A375 (cell line): Measurements from ENCODE around the gene DPPA5. TPM values are rescaled to one million over a fixed set of nuclear protein-coding genes. Genes with fewer than 3 reads are reported as not detected.

Source experiments
- small RNA-seq: library from RNA; depleted of rRNA; stranded (forward); fragments of <200 nt; gene quantifications from one replicate; pipeline ENCODE3, GENCODE V24; 2014
- total RNA-seq: library from RNA; depleted of rRNA; stranded (reverse); fragments of >200 nt; shearing (Covaris generic); gene quantifications from 2 replicates; pipeline ENCODE4 v1.2.3, GENCODE V29; 2014; rRNA removed

The DPPA5 gene
- total RNA-seq = not detected in 2 replicates

GRCh38 chr6:73353636-73354593, at the start of gene DPPA5:
TSS of gene DPPA5 (minus strand) at chr6:73354276. CDS start at chr6:73354225, 51 bp downstream.

GRCh38 chr6:73394577-73395354, 40.7 kb upstream of the DPPA5 start, which contains the start of gene DDX43:
TSS of gene DDX43 (plus strand) at chr6:73394828. CDS start at chr6:73394906, 78 bp downstream.

GRCh38 chr6:73369563-73369962, 15.5 kb upstream of the DPPA5 start, which contains the start of gene OOEP:
TSS of gene OOEP (minus strand) at chr6:73369897. CDS start at chr6:73369792, 105 bp downstream.

GRCh38 chr6:73362358-73362757, 8.3 kb upstream of the DPPA5 start, which contains the start of gene KHDC3L:
TSS of gene KHDC3L (plus strand) at chr6:73362658. CDS start at chr6:73362730, 72 bp downstream.

Small RNA genes lying within 50 kb of the gene (small RNA-seq; reads per million reads assigned to genes)
- gene RPL39P3 = 2.2 reads per million, percentile 75 among the genes with 10 or more reads in this experiment

Other genes starting within 250 kb of the DPPA5 start
- gene KHDC1L, start 128.8 kb downstream of the DPPA5 start, total RNA-seq = not detected in 2 replicates
- gene KHDC1, start 91.1 kb downstream of the DPPA5 start, total RNA-seq = not detected in 2 replicates
- gene KHDC3L, start 8.4 kb upstream of the DPPA5 start, total RNA-seq = not detected in 2 replicates
- gene OOEP, start 15.6 kb upstream of the DPPA5 start, total RNA-seq = not detected in 2 replicates
- not detected in 2 replicates for gene DDX43, start 40.6 kb upstream of the DPPA5 start, total RNA-seq
- 0.03 TPM in 1 of 2 replicates, not detected in the other for gene CGAS, start 98.0 kb upstream of the DPPA5 start, total RNA-seq
- gene MTO1, start 107.5 kb upstream of the DPPA5 start, total RNA-seq = 19.1 and 26.3 TPM in 2 replicates
- 8,479 and 9,610 TPM in 2 replicates for gene EEF1A1, start 166.8 kb upstream of the DPPA5 start, total RNA-seq